Loucy (cell line): Measurements from ENCODE around the gene ESF1.

Experiments
- H2AFZ ChIP-seq: fragments of 200-600 bp; sonication (generic); 2 replicates; pipeline ENCODE4 v1.6.0; 2016; ENCODE audit warnings: antibody characterized with exemption, mild to moderate bottlenecking, low read length, moderate library complexity
- H3F3A ChIP-seq: fragments of 200-600 bp; 2 replicates; pipeline ENCODE4 v1.6.0; 2016; ENCODE audit warnings: antibody characterized with exemption, low read depth, mild to moderate bottlenecking
- H3K27me3 ChIP-seq: fragments of 200-600 bp; sonication (generic); 2 replicates; pipeline ENCODE4 v1.6.1; 2014; ENCODE audit warnings: low read length, mild to moderate bottlenecking; ENCODE audit not compliant: insufficient read depth, poor library complexity, severe bottlenecking
- H3K36me3 ChIP-seq: fragments of 200-600 bp; sonication (generic); 2 replicates; pipeline ENCODE4 v1.6.1; 2016; ENCODE audit warnings: low read length; ENCODE audit not compliant: insufficient read depth
- H3K4me1 ChIP-seq: fragments of 200-600 bp; sonication (generic); 2 replicates; pipeline ENCODE4 v1.5.1; 2014; ENCODE audit warnings: low read length, mild to moderate bottlenecking; ENCODE audit not compliant: insufficient read depth, poor library complexity, severe bottlenecking
- H3K4me2 ChIP-seq: fragments of 200-600 bp; sonication (generic); 2 replicates; pipeline ENCODE4 v1.6.0; 2014; ENCODE audit warnings: antibody characterized with exemption, low read length, low read depth, mild to moderate bottlenecking; ENCODE audit not compliant: poor library complexity, severe bottlenecking
- H3K4me3 ChIP-seq: fragments of 200-600 bp; sonication (generic); 2 replicates; pipeline ENCODE4 v1.5.1; 2014; ENCODE audit warnings: low read length, mild to moderate bottlenecking, mixed read lengths; ENCODE audit not compliant: poor library complexity, severe bottlenecking
- H3K79me2 ChIP-seq: fragments of 200-600 bp; sonication (generic); 2 replicates; pipeline ENCODE4 v1.6.1; 2014; ENCODE audit warnings: low read length; ENCODE audit not compliant: insufficient read depth
- H3K9ac ChIP-seq: fragments of 200-600 bp; sonication (generic); 2 replicates; pipeline ENCODE4 v1.6.0; 2014; ENCODE audit warnings: mild to moderate bottlenecking, low read depth, low read length, moderate library complexity; ENCODE audit not compliant: poor library complexity, severe bottlenecking
- H3K9me2 ChIP-seq: fragments of 200-600 bp; sonication (generic); replicated peaks from 2 replicates; pipeline ENCODE4 v1.6.1; 2016; ENCODE audit warnings: low read depth, low read length, mixed read lengths
- H3K9me3 ChIP-seq: fragments of 200-600 bp; sonication (generic); 2 replicates; pipeline ENCODE4 v1.6.1; 2014; ENCODE audit warnings: mild to moderate bottlenecking, antibody characterized with exemption, low read length, low read depth; ENCODE audit not compliant: insufficient read depth
- H4K20me1 ChIP-seq: fragments of 200-600 bp; sonication (generic); 2 replicates; pipeline ENCODE4 v1.6.0; 2014; ENCODE audit warnings: antibody characterized with exemption, low read length, mild to moderate bottlenecking; ENCODE audit not compliant: insufficient read depth, poor library complexity, severe bottlenecking
- EZH2phosphoT487 ChIP-seq: fragments of 200-600 bp; IDR thresholded peaks from 2 replicates; pipeline ENCODE4 v1.6.1; 2018; ENCODE audit warnings: antibody characterized with exemption, mild to moderate bottlenecking, moderate library complexity, borderline replicate concordance
- TF ChIP-seq, protein P1 (sequence below): fragments of 200-600 bp; sonication (generic); conservative IDR thresholded peaks from 2 replicates; pipeline ENCODE4 v1.5.1; 2014; ENCODE audit warnings: mild to moderate bottlenecking, antibody characterized with exemption, low read length

Gene ESF1

DNA sequence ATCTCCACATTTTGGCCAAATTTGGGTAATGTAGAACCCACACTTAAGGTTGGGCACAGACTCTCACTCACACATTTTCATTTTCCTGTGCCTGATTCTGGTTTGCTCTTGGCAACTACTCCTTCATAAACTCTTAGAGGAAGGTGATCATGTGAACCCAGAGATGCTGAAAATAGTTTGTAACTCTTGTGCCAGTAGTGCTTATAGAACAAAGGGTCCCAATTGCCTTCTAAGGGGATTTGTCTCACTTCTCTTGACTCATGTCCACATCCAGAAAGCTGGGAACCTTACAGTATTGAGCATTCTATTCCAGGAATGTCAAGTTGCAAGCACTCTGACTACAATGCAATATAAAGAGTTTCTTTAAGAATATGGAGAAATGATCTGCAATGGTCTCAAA, 84.0 kb downstream of the ESF1 start:
- Histone ChIP-seq H3K9me3 (no peaks in the 10 kb centered on the region), H2AFZ (no peak overlapping the region), H3K36me3 (no peaks in the 10 kb centered on the region), H3K4me2 (no peak overlapping the region), H3K4me3 (no peak overlapping the region), H3K79me2 (no peaks in the 10 kb centered on the region), H4K20me1 (no peaks in the 10 kb centered on the region), H3K9ac (no peak overlapping the region), H3F3A (no peaks in the 10 kb centered on the region), H3K27me3 (no peaks in the 10 kb centered on the region), H3K9me2 (no peaks in the 10 kb centered on the region), H3K4me1 (no peaks in the 10 kb centered on the region)
- no peak for TF ChIP-seq EZH2phosphoT487
- TF ChIP-seq, protein P1, sequence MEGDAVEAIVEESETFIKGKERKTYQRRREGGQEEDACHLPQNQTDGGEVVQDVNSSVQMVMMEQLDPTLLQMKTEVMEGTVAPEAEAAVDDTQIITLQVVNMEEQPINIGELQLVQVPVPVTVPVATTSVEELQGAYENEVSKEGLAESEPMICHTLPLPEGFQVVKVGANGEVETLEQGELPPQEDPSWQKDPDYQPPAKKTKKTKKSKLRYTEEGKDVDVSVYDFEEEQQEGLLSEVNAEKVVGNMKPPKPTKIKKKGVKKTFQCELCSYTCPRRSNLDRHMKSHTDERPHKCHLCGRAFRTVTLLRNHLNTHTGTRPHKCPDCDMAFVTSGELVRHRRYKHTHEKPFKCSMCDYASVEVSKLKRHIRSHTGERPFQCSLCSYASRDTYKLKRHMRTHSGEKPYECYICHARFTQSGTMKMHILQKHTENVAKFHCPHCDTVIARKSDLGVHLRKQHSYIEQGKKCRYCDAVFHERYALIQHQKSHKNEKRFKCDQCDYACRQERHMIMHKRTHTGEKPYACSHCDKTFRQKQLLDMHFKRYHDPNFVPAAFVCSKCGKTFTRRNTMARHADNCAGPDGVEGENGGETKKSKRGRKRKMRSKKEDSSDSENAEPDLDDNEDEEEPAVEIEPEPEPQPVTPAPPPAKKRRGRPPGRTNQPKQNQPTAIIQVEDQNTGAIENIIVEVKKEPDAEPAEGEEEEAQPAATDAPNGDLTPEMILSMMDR = no peak

GRCh38 chr20:13694420-13695150, 90.1 kb downstream of the ESF1 start:
- no peaks in the 10 kb centered on the region for H4K20me1 ChIP-seq
- H2AFZ ChIP-seq = no peak overlapping the region
- TF ChIP-seq EZH2phosphoT487 = no peak
- TF ChIP-seq, protein P1 = no peak
- no peaks in the 10 kb centered on the region for H3K27me3 ChIP-seq
- H3K4me1 ChIP-seq = no peaks in the 10 kb centered on the region
- no peak overlapping the region for H3K4me3 ChIP-seq
- no peaks in the 10 kb centered on the region for H3F3A ChIP-seq
- no peaks in the 10 kb centered on the region for H3K9me2 ChIP-seq
- no peaks in the 10 kb centered on the region for H3K36me3 ChIP-seq
- no peak overlapping the region for H3K9ac ChIP-seq
- no peak overlapping the region for H3K4me2 ChIP-seq
- H3K79me2 ChIP-seq = no peaks in the 10 kb centered on the region
- H3K9me3 ChIP-seq = no peaks in the 10 kb centered on the region

- Histone ChIP-seq H3K79me2 (no peaks in the 10 kb centered on the region), H3K9me3 (no peaks in the 10 kb centered on the region), H3K4me3 (no peak overlapping the region), H3K4me2 (no peak overlapping the region), H2AFZ (no peak overlapping the region), H3K9me2 (no peaks in the 10 kb centered on the region), H4K20me1 (no peaks in the 10 kb centered on the region), H3F3A (no peaks in the 10 kb centered on the region), H3K4me1 (no peaks in the 10 kb centered on the region), H3K9ac (no peak overlapping the region), H3K27me3 (no peaks in the 10 kb centered on the region), H3K36me3 (no peaks in the 10 kb centered on the region)
- no peak for TF ChIP-seq EZH2phosphoT487
- TF ChIP-seq, protein P1 = no peak
Observed at GRCh38 chr20:13692802-13693736, 91.7 kb downstream of the ESF1 start.
